GM12878 (cell line): Measurements from ENCODE around the gene PRR22. TPM values are rescaled to one million over a fixed set of nuclear protein-coding genes. Genes with fewer than 3 reads are reported as not detected.

Experiments used
- ATAC-seq: fragments of 200-7000 bp; cut with Tn5 transposase; 3 replicates; pipeline ENCODE4 v1.9.1; 2020; ENCODE audit warnings: mild to moderate bottlenecking, moderate library complexity
- BruUV-seq: library from RNA; stranded (reverse); fragments of 400-500 nt; replicated peaks from 2 replicates; lab custom pipeline; 2021; lab: Mats Ljungman, UMichigan
- CTCF ChIA-PET: fragments of 300-600 bp; sonication (Branson Sonifier 250); formaldehyde crosslinking; extraction: SDS; loops from one replicate; lab custom pipeline; 2021; ENCODE audit warnings: inconsistent platforms; lab: Yijun Ruan, JAX
- POLR2A ChIA-PET: fragments of 350-600 bp; formaldehyde crosslinking; extraction: SDS; loops from one replicate; lab custom pipeline; 2021; ENCODE audit warnings: inconsistent platforms; lab: Charles Lee
- RAD21 ChIA-PET: fragments of 300-600 bp; sonication (Branson Sonifier 250); formaldehyde crosslinking; loops from one replicate; lab custom pipeline; 2023; ENCODE audit warnings: antibody characterized with exemption; ENCODE audit not compliant: unreplicated experiment; lab: Charles Lee
- SMC1A ChIA-PET: fragments of 300-600 bp; sonication (Branson Sonifier 250); formaldehyde crosslinking; loops from one replicate; lab custom pipeline; 2023; ENCODE audit not compliant: unreplicated experiment, uncharacterized antibody; lab: Charles Lee
- DNase-seq: peaks from one replicate; pipeline ENCODE4 v3.0.0-alpha.2; 2011; ENCODE audit warnings: low read depth, low spot score
- FAIRE-seq: peaks from 3 replicates; lab custom pipeline; 2011; peaks lifted over from hg19 to GRCh38; lab: Jason Lieb, UNC
- H2AFZ ChIP-seq: 2 replicates; pipeline ENCODE4 v1.6.0; 2011; ENCODE audit warnings: low read depth, low read length, control low read depth; ENCODE audit not compliant: control insufficient read depth
- H3K27ac ChIP-seq: 2 replicates; pipeline ENCODE4 v1.5.1; 2011; ENCODE audit warnings: control low read depth; ENCODE audit not compliant: control insufficient read depth, insufficient read depth
- H3K27me3 ChIP-seq, 2 experiments: replicated peaks in 1 of 2; 2 replicates each; pipeline versions ENCODE4 v1.6.0 to v1.6.1; 2011; ENCODE audit warnings: low read length in 1 of 2; ENCODE audit not compliant: control insufficient read depth in 2 of 2, insufficient read depth in 2 of 2
- H3K36me3 ChIP-seq, 2 experiments: 2 replicates each; pipeline ENCODE4 v1.5.1; 2011; ENCODE audit warnings: low read length in 1 of 2; ENCODE audit not compliant: control insufficient read depth in 2 of 2, insufficient read depth in 2 of 2
- H3K4me1 ChIP-seq: 2 replicates; pipeline ENCODE4 v1.6.1; 2011; ENCODE audit warnings: mild to moderate bottlenecking, low read length, moderate library complexity, mixed read lengths; ENCODE audit not compliant: control insufficient read depth, insufficient read depth
- H3K4me2 ChIP-seq: 2 replicates; pipeline ENCODE4 v1.6.0; 2011; ENCODE audit warnings: control low read depth; ENCODE audit not compliant: control insufficient read depth, insufficient read depth
- H3K4me3 ChIP-seq: fragments of 200-600 bp; sonication (generic); 2 replicates; pipeline ENCODE4 v1.5.1; 2016
- H3K79me2 ChIP-seq: 2 replicates; pipeline ENCODE4 v1.6.0; 2011; ENCODE audit warnings: low read length; ENCODE audit not compliant: control insufficient read depth, insufficient read depth
- H3K9ac ChIP-seq: 2 replicates; pipeline ENCODE4 v1.8.0; 2011; ENCODE audit warnings: low read length, control low read depth, mixed read lengths; ENCODE audit not compliant: control insufficient read depth, insufficient read depth
- H3K9me3 ChIP-seq: replicated peaks from 3 replicates; pipeline ENCODE4 v1.5.1; 2011; ENCODE audit warnings: mild to moderate bottlenecking, low read length; ENCODE audit not compliant: control insufficient read depth, insufficient read depth
- H4K20me1 ChIP-seq: 2 replicates; pipeline ENCODE4 v1.6.0; 2011; ENCODE audit not compliant: control insufficient read depth, insufficient read depth
- ATF7 ChIP-seq: fragments of 450-650 bp; IDR thresholded peaks from 2 replicates; pipeline ENCODE4 v1.6.1; 2016; ENCODE audit warnings: low read depth, mild to moderate bottlenecking
- BHLHE40 ChIP-seq, 2 experiments: fragments of 450-650 bp in 1 of 2; IDR thresholded peaks; 2 replicates each; pipeline ENCODE4 v1.6.1; 2011 to 2017; ENCODE audit warnings: low read depth in 2 of 2, borderline replicate concordance in 1 of 2, improper control_type of control experiment in 1 of 2, low read length in 1 of 2, mild to moderate bottlenecking in 1 of 2
- DPF2 ChIP-seq: fragments of 450-650 bp; IDR thresholded peaks from 2 replicates; pipeline ENCODE4 v1.6.1; 2017; ENCODE audit warnings: mild to moderate bottlenecking
- FOXK2 ChIP-seq: fragments of 450-650 bp; IDR thresholded peaks from 2 replicates; pipeline ENCODE4 v1.6.1; 2017; ENCODE audit warnings: mild to moderate bottlenecking, moderate library complexity
- IRF5 ChIP-seq: fragments of 450-650 bp; IDR thresholded peaks from 2 replicates; pipeline ENCODE4 v1.6.1; 2017; ENCODE audit warnings: borderline replicate concordance
- JUND ChIP-seq: IDR thresholded peaks from 2 replicates; pipeline ENCODE4 v1.6.1; 2012; ENCODE audit warnings: low read depth, mild to moderate bottlenecking, low read length, improper control_type of control experiment, moderate library complexity
- MYC ChIP-seq: IDR thresholded peaks from 2 replicates; pipeline ENCODE4 v1.6.1; 2011; ENCODE audit warnings: mild to moderate bottlenecking, low read length, moderate library complexity, inconsistent platforms; ENCODE audit not compliant: insufficient read depth, insufficient replicate concordance, insufficient read length, severe bottlenecking
- NKRF ChIP-seq: fragments of 450-650 bp; conservative IDR thresholded peaks from 2 replicates; pipeline ENCODE4 v1.6.1; 2017; ENCODE audit warnings: mild to moderate bottlenecking, moderate library complexity
- SMAD1 ChIP-seq: fragments of 450-650 bp; IDR thresholded peaks from 2 replicates; pipeline ENCODE4 v1.6.1; 2018; ENCODE audit warnings: mild to moderate bottlenecking, low read depth; ENCODE audit not compliant: partially characterized antibody
- SREBF1 ChIP-seq: IDR thresholded peaks from 2 replicates; pipeline ENCODE4 v1.6.1; 2012; ENCODE audit warnings: mild to moderate bottlenecking, low read length
- ZSCAN29 ChIP-seq: fragments of 450-650 bp; IDR thresholded peaks from 2 replicates; pipeline ENCODE4 v1.6.1; 2017; ENCODE audit warnings: mild to moderate bottlenecking, moderate library complexity
- WGBS: methylation state at CpG from one replicate; pipeline ENCODE4 v1.1.6; 2016; ENCODE audit warnings: low lambda C conversion rate; ENCODE audit not compliant: insufficient replicate concordance, insufficient coverage; ENCODE audit errors: missing lambda C conversion rate; 5-methylcytosine and 5-hydroxymethylcytosine counted together
- in situ Hi-C: fragments of 300-500 bp; cut with MboI; formaldehyde crosslinking; loops from 9 replicates; pipeline ENCODE4 v1.14.3; 2018; ENCODE audit warnings: mixed read lengths
- intact Hi-C: fragments of 100-400 bp; cut with micrococcal nuclease; formaldehyde crosslinking; loops from one replicate; pipeline ENCODE4 v1.14.2; 2022; ENCODE audit not compliant: unreplicated experiment
- polyA plus RNA-seq, 11 experiments: library from polyadenylated mRNA; depleted of rRNA in 4 of 11; unstranded in 6 of 11; stranded (reverse) in 5 of 11; fragments of >200 nt; fragmentation: Nextera tagmentation in 4 of 11; fragmentation: Illumina TruSeq in 1 of 11; extraction: Ambion mirVana in 4 of 11; extraction: Trizol in 1 of 11; gene quantifications; 1 replicate in 1 of 11; 2 replicates in 10 of 11; pipeline versions ENCODE4 v1.2.1 to v1.2.3, GENCODE V29; 2011 to 2016; ENCODE audit warnings: inconsistent platforms in 2 of 11, missing spikeins in 2 of 11, low read depth in 1 of 11
- total RNA-seq, 4 experiments: library from RNA; depleted of rRNA in 3 of 4; stranded (reverse); fragments of >200 nt in 3 of 4; fragmentation: Illumina TruSeq in 1 of 4; extraction: Trizol in 1 of 4; gene quantifications; 2 replicates each; pipeline versions ENCODE4 v1.2.1 to v1.2.3, GENCODE V29; 2013 to 2021

The PRR22 gene
- total and polyA plus RNA-seq, 10 of the 15 experiments (the other 5 are each of a cell fraction or from before 2014, with no cell fraction given), result 0.31 to 4.4 (median 1.3) TPM; not detected in 2

GRCh38 chr19:5803441-5803751 is 18.9 kb upstream of the PRR22 start:
- in situ Hi-C loops, result no loop called here
- no TSS peak for BruUV-seq
- H3K4me1 ChIP-seq, result peaks cover 7% of the 10 kb centered on the region
- peak overlapping the region; percentile 97 for H3K4me2 ChIP-seq
- no peaks in the 10 kb centered on the region; a peak in 2 of 4 replicates for H3K27me3 ChIP-seq
- H2AFZ ChIP-seq, result peak overlapping the region; percentile 80
- H4K20me1 ChIP-seq, result no peaks in the 10 kb centered on the region
- FAIRE-seq (no peak), ATAC-seq (no peak), DNase-seq (no peak)
- H3K9me3 ChIP-seq, result no peaks in the 10 kb centered on the region
- H3K4me3 ChIP-seq, result peak overlapping the region; percentile 6; the same call in 1 of the 2 replicates
- 56% methylated on average over 8 of the region's 8 CpGs for WGBS
- no peaks in the 10 kb centered on the region for H3K79me2 ChIP-seq
- ChIA-PET RAD21 (interaction anchor here (1.0 to 2.1 kb wide), 8 partner anchors 19 to 322 kb away, joined by 3 to 15 read pairs (median 8); partner anchors contain the start of genes NDUFA11 and VMAC), POLR2A (interaction anchor here (0.5 to 1.4 kb wide), 3 partner anchors 13 to 982 kb away, joined by 3 to 7 read pairs (median 4); partner anchors contain the start of genes DUS3L and NDUFA11), CTCF (interaction anchor here (0.7 to 1.7 kb wide), 36 partner anchors 9 to 325 kb away, joined by 3 to 45 read pairs (median 6); partner anchors contain the start of genes CATSPERD, DUS3L, NDUFA11 and RPL36), SMC1A (interaction anchor here (0.8 to 1.9 kb wide), 10 partner anchors 13 to 225 kb away, joined by 3 to 13 read pairs (median 3); partner anchors contain the start of genes NDUFA11, RPL36 and VMAC)
- intact Hi-C loops, result loop anchor here (10.0 kb wide), 1 partner anchor 221 kb away; no protein-coding TSS in a partner anchor
- peak overlapping the region; percentile 8; the same call in 1 of the 2 replicates for H3K9ac ChIP-seq
- no peak overlapping the region for H3K27ac ChIP-seq
- TF ChIP-seq BHLHE40 (IDR thresholded peaks at IDR 0.05; ENCODE audit: borderline replicate concordance in 1 of 2, low read depth in 2 of 2, low read length in 1 of 2) (peak in 1 of 2 experiments; percentile 17; a peak in 2 of 4 replicates), MYC (no peak)
- TF ChIP-seq, all 136 proteins: peak for 1
- H3K36me3 ChIP-seq, result no peaks in the 10 kb centered on the region

- Histone ChIP-seq H3K4me3 (no peak overlapping the region), H4K20me1 (no peaks in the 10 kb centered on the region), H3K27ac (no peak overlapping the region), H3K9ac (no peak overlapping the region), H2AFZ (no peak overlapping the region), H3K9me3 (no peaks in the 10 kb centered on the region), H3K36me3 (no peaks in the 10 kb centered on the region), H3K4me1 (peaks cover 7% of the 10 kb centered on the region), H3K4me2 (no peak overlapping the region), H3K27me3 (no peaks in the 10 kb centered on the region; a peak in 2 of 4 replicates), H3K79me2 (no peaks in the 10 kb centered on the region)
- intact Hi-C loops, result loop anchor here (10.0 kb wide), 1 partner anchor 223 kb away; no protein-coding TSS in a partner anchor
- ChIA-PET CTCF (interaction anchor here (0.8 kb wide), 1 partner anchor 102 kb away, joined by 3 read pairs; the partner anchor contains the start of gene NDUFA11), RAD21 (no interaction called here), POLR2A (interaction anchor here (0.6 to 0.7 kb wide), 2 partner anchors 83 to 223 kb away, joined by 3 to 4 read pairs; no protein-coding TSS in a partner anchor), SMC1A (no interaction called here)
- FAIRE-seq (no peak), ATAC-seq (no peak), DNase-seq (no peak)
- in situ Hi-C loops, result no loop called here
- 46% methylated on average over 29 of the region's 33 CpGs for WGBS
- BruUV-seq, result no TSS peak
- TF ChIP-seq DPF2 (no peak), FOXK2 (no peak), SMAD1 (no peak), JUND (no peak), ZSCAN29 (no peak), ATF7 (no peak), IRF5 (no peak), NKRF (no peak), SREBF1 (no peak)
Measured at GRCh38 chr19:5801796-5802619, 17.5 kb upstream of the PRR22 start.
